GM12891 (cell line): Measurements from ENCODE around the gene SLC25A44.

Experiments used
- POLR2A ChIP-seq: IDR thresholded peaks from 2 replicates; pipeline ENCODE4 v1.6.1; 2011; ENCODE audit warnings: low read depth, low read length, control low read depth
- POLR2AphosphoS5 ChIP-seq: IDR thresholded peaks from 2 replicates; pipeline ENCODE4 v1.6.1; 2011; ENCODE audit warnings: low read depth, low read length, control low read depth
- TAF1 ChIP-seq: IDR thresholded peaks from 2 replicates; pipeline ENCODE4 v1.6.1; 2011; ENCODE audit warnings: low read depth, low read length, control low read depth

GRCh38 chr1:156163712-156164111 is 30.2 kb upstream of the SLC25A44 start:
- TF ChIP-seq POLR2A, result no peak
- TF ChIP-seq POLR2AphosphoS5, result no peak
- TF ChIP-seq TAF1, result no peak
